Upper lobe of left lung (tissue), 4 donors: ENCODE measurements around the gene ZNF860.

ENCODE experiments used
- EP300 ChIP-seq, 4 donors: sonication (generic); formaldehyde crosslinking; IDR thresholded peaks; one replicate each; pipeline ENCODE4 v1.5.1; 2017; ENCODE audit warnings: antibody characterized with exemption in 4 of 4, control low read depth in 2 of 4
- POLR2A ChIP-seq, 4 donors: fragments of 450-650 bp; IDR thresholded peaks; one replicate each; pipeline ENCODE4 v1.5.1; 2016 to 2017; ENCODE audit warnings: antibody characterized with exemption in 4 of 4, mild to moderate bottlenecking in 2 of 4
- POLR2AphosphoS5 ChIP-seq, 2 donors: sonication (generic); formaldehyde crosslinking; IDR thresholded peaks; one replicate each; pipeline ENCODE4 v1.5.1; 2017; ENCODE audit warnings: antibody characterized with exemption in 2 of 2
- TF ChIP-seq, protein P1 (sequence below), 6 experiments: fragments of 450-650 bp in 4 of 6; fragments of 200-600 bp in 2 of 6; sonication (generic) in 2 of 6; IDR thresholded peaks; one replicate each; pipeline ENCODE4 v1.5.1; 2016 to 2019; ENCODE audit warnings: antibody characterized with exemption in 6 of 6

DNA sequence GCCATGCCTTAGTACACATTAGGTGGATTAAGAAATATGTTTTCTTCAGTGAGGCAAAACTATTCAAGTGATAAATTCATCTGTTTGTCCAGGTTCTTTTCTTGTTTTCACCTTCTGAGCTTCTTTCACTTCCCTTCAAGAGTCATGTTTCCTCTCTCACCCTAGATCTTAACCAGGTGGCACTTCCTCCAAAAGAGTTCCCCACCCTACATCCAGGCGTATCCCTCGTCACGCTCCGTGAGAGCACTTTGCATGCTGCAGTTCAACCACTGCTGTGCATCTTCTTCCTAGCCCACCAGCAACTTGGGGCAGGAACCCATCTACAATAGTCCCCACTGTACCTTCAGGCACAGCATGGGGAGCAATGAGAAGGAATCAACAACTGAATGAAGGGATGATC, 29.3 kb upstream of the ZNF860 start:
- TF ChIP-seq, protein P1, sequence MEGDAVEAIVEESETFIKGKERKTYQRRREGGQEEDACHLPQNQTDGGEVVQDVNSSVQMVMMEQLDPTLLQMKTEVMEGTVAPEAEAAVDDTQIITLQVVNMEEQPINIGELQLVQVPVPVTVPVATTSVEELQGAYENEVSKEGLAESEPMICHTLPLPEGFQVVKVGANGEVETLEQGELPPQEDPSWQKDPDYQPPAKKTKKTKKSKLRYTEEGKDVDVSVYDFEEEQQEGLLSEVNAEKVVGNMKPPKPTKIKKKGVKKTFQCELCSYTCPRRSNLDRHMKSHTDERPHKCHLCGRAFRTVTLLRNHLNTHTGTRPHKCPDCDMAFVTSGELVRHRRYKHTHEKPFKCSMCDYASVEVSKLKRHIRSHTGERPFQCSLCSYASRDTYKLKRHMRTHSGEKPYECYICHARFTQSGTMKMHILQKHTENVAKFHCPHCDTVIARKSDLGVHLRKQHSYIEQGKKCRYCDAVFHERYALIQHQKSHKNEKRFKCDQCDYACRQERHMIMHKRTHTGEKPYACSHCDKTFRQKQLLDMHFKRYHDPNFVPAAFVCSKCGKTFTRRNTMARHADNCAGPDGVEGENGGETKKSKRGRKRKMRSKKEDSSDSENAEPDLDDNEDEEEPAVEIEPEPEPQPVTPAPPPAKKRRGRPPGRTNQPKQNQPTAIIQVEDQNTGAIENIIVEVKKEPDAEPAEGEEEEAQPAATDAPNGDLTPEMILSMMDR (IDR thresholded peaks at IDR 0.05): no peak
- no peak for TF ChIP-seq POLR2AphosphoS5 (IDR thresholded peaks at IDR 0.05)
- TF ChIP-seq EP300 (IDR thresholded peaks at IDR 0.05): no peak
- no peak for TF ChIP-seq POLR2A (IDR thresholded peaks at IDR 0.05)
